GM19099 (cell line): ENCODE data around the gene PYY.

Experiments used
- POLR2A ChIP-seq: IDR thresholded peaks from 3 replicates; pipeline ENCODE4 v1.6.1; 2011; ENCODE audit warnings: low read depth; ENCODE audit not compliant: insufficient read length; ENCODE audit errors: extremely low read depth

PYY gene

DNA sequence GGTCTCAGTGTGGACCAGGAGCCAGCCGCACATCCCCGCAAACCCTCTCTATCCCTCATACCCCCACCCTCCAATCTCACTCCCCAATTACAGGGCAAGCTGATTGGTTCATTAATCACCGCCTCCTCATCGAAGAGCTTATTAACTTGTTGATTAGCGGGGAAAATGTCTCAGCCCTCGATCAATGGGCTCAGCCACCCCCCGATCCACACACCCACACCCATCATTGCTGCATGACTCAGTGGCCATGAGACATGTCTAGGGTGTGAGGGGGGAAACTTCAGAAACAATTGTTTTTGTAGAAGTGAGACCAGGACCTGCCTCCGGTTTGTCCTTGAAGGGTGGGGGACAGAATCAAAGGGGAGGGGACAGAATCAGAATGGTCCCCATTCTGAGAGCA lies 2.5 kb upstream of the PYY start:
- no peak for TF ChIP-seq POLR2A

DNA sequence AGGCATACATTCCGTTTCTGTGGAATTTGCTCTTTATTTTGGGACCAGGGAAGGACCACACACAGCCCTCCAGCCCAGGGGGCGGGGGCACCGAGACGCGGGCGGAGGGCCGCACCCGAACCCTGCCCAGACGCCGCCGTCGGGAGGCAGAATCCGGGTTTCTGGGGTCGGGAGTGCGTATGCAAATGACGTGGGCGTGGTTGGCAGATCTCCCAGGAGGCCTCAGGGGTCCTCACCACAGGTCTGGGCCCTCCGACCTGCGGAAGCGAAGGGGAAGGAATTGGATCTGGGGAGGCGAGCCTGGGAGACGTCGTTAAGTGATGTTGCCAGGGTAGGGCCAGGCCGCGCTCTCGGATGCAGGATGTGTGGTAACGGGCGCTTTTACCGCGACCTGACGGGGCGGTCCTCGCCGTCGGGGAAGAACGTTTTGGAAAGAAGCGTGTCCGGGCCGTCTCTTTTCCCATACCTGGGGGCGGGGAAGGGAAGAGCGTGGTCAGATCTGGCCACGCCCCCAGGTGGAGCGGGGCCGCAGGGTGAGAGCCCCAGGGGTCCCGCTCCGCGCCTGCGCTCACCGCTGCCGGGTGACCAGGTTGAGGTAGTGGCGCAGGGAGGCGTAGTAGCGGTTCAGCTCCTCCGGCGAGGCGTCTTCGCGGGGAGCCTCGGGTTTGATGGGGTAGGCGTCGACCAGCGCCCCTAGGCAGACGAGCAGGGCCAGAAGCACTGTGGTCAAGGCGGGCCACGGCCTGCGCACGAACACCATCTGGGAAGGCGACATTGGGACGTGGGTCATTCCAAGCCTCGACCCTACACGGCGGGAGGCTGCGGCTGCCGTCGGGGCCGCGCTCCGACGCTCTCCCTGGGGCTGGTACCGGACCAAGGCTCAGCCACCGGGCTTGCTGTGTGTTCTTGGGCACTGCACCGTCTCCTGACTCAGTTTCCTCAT lies 745 bp downstream of the PYY start:
- no peak for TF ChIP-seq POLR2A

DNA sequence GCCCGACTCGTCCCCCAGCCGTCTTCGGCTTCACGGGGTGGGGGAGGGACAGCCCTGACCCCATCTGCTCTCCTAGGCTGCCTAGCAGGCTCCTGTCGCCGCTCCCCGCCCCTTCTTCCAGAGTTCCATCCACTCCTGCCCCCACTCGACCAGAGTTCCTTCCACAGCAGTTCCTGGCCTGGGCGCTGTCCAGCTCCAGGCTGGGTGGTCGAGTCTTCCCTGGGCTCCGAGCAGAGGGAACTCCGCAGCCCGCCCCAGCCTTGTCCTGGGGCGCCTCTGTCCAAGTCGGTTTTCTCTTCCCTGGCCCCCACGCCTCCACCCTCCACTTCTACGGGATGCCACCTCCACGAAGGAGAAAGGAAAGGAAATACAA lies 1.4 kb downstream of the PYY start:
- TF ChIP-seq POLR2A: no peak

DNA sequence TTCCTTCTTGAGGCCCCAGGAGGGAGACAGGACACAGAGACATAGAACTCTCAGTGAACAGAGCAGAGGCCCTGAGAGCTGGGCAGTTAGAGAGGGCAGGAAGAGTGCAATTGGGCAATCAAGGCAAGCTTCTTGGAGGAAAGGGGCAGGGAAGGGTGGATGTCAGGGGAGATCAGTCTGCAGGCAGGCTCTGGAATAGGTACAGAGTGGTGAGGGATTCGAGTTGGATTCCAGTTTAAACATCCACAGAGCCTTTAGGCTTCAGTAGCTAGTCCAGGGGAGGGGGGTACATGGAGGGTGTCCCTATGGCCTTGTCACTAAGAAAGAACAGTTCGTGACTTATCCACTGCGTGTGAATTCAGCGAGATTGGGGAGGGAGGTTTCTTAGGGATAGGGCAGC lies 2.0 kb downstream of the PYY start:
- TF ChIP-seq POLR2A: no peak

DNA sequence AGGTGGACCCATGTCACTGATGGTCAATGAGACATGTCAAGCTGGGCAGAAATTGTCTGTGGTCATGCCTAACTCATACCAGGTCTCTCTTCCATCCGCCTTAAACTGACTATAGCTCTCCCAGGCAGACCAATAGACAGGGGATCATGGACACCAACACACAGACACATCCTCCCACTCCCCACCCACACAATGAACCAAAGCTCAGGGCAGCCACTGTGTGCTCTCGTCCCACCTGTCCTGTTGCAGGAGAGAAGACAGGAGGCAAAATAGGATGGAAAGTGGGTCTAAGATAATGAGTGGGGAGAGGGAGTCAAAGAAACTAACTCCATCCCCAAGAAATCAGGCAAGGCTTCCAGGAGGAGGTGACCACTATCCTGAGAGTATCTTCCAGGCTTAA lies 3.2 kb downstream of the PYY start:
- TF ChIP-seq POLR2A: no peak

DNA sequence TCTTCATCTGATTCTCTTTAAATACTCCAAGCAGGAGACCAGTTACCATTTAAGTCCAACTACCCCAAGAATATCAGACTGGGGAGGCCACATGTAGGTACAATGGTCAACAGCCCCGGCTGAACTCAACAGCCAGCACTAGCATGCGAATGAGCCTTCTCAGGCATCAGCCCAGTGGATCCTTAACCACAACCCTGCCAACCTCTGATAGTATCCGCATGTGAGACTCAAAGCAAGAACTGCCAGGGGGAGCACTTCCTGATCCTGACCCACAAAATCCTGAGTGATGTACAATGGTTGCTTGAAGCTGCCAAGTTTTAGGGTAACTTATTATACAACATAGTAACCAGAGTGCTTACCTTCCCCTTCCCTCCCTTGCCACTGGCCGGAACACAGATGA lies 4.0 kb downstream of the PYY start:
- TF ChIP-seq POLR2A: no peak

DNA sequence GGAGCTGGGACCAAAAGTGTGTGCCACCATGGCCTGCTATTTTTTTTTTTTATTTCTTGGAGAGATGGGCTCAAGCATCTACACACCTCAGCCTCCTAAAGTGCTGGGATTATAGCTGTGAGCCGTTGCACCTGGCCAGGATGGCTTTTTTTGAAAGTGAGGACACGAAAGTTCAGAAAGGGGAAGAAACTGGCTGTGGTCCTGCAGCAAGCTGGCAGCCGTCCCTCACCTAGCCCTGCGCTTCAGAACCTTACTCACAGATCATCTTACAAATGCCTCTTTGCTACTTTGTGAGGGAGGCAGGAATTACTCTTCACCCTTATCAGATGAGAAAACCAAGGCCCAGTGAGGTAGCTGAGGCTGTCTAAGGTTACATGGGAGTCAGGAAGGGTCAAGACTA lies 7.0 kb downstream of the PYY start:
- TF ChIP-seq POLR2A: no peak

DNA sequence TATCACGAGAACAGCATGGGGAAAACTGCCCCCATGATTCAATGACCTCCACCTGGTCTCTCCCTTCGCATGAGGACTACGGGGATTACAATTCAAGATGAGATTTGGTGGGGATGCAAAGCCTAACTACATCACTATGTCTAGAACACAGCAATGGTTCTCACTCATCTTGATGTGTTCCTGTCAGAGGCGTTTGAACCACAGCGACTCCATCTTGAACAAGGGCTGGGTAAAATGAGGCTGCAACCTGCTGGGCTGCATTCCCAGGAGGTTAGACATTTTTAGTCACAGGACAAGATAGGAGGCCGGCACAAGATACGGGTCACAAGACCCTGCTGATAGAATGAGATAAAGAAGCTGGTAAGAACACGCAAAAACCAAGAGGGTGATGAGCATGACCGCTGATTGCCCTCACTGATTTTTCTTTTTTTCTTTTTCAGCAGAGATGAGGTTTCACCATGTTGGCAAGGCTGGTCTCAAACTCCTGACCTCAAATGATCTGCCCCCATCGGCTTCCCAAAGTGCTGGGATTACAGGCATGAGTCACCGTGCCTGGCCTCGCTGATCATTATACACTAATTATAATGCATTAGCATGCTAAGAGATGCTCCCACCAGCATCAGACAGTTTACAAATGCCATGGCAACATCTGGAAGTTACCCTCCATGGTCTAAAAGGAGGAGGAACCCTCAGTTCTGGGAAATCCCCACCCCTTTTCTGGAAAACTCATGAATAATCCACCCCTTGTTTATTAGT lies 8.5 kb downstream of the PYY start:
- no peak for TF ChIP-seq POLR2A

DNA sequence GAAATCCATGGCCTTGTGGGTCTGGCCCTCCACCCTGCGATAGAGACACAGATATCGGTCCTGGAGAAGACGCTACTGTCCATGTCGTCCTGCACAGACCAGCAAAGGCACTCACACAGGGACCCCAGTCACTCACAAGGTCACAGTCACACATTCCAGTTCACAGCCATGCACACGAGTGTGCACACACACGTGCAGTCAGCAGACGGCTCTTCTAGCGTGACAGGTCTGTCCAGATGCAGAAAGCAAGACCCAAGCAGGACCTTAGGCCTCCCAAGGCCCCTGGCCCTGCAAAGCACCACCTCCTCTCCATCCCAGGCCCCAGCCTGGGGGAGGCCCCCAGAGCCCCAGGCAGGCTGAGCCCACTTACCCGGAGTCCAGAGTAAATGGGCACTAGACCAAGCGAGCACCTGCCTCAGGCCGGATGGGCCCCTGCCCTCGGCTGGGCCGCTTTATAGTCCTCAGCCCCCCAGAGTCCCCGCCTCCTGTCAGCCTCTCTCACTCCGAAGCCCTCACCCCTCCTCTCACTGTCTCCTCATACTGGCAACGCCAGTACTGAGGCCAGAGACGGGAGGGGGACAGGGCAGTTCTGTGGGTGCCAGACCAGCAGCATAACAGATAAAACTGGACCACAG lies 11.6 kb downstream of the PYY start, which contains the start of gene PPY:
TSS of gene PPY (minus strand) at position 426 of the 635 bp plus-strand sequence. CDS start 822 bp downstream, outside the sequence.
- no peak for TF ChIP-seq POLR2A

DNA sequence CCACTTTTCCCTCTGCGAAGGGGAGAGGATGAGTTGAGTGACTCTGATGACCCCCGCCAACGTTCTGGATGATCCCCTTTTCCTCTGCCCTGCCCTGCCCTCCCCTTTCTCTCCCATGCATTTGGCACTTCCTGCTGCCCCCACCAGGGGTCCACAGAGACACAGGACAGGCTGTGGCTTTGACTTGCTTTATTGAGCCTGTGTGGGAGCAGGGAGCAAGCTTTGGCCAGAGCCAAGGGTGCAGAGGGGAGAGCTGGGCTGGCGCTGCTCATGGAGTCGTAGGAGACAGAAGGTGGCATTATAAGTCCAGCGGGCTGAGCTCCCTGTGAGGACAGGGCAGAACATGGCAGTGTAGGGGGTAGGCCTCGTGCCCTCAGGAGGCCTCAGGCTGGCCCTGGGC lies 13.1 kb downstream of the PYY start:
- TF ChIP-seq POLR2A: no peak

DNA sequence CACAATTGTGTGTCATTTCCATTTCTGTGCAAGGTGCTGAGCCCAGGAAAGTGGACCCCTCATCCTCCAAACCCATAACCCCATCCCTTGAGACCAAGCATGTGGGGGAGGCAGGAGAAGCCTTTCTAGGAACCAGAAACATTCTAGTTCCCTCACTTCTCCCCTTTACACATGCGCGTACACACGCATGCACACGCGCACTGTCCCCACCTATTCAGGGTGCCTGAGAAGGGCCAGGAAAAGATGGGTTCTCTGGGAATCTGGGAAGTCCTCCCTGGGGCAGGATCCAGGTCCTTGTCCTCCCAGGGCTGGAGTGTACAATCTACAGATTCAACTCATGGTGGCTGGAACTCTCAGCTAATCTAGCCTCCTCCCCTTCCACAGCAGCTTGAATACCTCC lies 13.9 kb downstream of the PYY start:
- TF ChIP-seq POLR2A: no peak

DNA sequence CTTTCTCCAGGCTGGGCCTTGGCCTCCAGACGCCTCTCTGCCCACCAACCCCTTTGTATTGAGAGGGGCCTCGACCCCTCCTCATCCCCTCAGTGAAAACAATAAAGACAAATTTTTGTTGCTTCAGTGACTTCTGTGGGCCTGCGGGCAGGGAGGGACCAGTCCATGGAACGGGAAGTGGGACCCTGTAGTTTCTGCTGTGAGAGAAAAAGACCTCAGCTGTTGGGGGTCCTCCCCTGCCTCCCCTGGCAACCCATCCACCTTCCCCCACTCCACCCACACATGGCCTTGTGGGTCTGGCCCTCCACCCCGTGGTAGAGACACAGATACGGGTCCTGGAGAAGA lies 14.9 kb downstream of the PYY start:
- TF ChIP-seq POLR2A: no peak

DNA sequence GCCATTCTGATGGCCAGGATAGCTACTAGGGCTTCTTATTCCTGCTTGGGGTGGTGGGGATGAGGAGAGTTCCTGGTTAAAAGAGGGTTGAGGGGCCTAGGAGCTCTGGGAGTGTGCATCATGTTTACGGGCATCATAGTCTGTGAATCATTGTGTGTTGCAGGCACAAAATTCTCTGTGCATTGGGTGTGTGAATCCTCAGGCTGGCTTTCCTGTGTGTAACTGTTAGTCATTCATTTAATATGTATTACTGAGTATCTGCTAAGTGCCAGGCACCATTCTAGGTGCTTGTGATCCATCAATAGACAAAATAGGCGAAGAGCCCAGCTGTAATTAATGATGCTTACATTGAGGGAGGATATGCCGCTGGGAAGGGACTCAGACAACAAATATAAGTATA lies 17.3 kb downstream of the PYY start:
- TF ChIP-seq POLR2A: no peak

DNA sequence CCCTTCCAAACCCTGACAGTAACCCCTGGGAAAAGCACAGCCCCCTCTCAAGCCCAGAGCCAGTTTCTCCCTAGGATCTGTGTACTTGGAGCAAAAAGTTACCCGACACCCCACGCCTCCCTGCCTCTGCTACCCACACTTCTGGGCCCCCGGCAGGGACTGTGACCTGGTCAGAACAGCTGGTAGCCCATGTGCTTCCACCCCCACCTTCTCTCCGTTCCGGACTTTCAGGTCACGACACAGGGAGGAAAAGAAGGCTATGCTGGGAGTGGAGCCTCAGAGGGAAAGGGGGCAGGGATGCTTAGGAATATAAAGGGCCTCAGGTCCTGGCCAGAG lies 17.8 kb downstream of the PYY start:
- no peak for TF ChIP-seq POLR2A

DNA sequence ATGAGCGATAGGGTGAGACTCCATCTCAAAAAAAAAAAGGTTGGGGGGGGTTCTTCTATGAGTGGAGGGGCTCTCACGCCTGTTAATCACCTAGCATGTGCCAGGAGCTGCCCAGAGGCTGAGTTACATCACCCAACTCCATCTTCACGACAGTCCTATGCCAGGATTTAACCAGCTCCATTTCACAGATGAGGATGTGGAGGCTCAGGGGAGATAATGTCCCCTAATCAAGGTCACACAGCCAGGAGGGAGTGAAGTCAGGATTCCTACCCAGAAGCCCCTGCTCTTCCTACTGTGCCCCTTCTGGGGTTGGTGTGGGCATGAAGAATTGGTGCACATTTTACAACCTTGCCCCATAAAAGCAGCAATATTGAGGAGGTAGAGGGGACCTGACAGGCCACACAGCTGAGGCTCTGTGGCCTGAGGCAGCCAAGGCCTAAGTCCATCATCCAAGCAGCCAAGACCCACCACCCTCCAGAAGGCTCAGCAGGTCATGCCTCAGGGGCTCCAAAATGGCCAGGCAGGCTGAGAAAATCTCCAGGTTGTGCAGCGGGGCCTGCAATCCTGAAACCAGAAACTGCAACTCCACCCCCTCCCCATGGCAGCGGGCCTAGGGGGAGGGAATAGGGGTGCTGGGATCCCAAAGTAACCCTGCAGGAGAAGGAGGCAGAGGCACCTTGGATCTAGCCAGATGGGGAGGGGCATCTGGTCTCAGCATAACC lies 18.4 kb downstream of the PYY start:
- no peak for TF ChIP-seq POLR2A
